Adrenal gland (tissue), 12 donors: ENCODE data around the gene ARHGEF4. TPM values are rescaled to one million over a fixed set of nuclear protein-coding genes. Genes with fewer than 3 reads are reported as not detected.

ENCODE experiments used
- DNase-seq, 7 donors: peaks; one replicate each; pipeline ENCODE4 v3.0.0-alpha.2; 2019 to 2020
- H3K27ac ChIP-seq, 5 donors: fragments of 200-600 bp; sonication (generic) in 4 of 5; 1 replicate in 3 of 5; 2 replicates in 2 of 5; pipeline versions ENCODE4 v1.5.1 to v1.8.0; 2016 to 2020; ENCODE audit warnings: mild to moderate bottlenecking in 1 of 5
- H3K27me3 ChIP-seq: fragments of 200-600 bp; 2 replicates; pipeline ENCODE4 v1.8.0; 2021
- H3K36me3 ChIP-seq, 2 donors: fragments of 200-600 bp; replicated peaks in 1 of 2; 1 replicate in 1 of 2; 2 replicates in 1 of 2; pipeline versions ENCODE4 v1.5.1 to v1.8.0; 2018 to 2022
- H3K4me1 ChIP-seq, 2 donors: fragments of 200-600 bp; replicated peaks in 1 of 2; 1 replicate in 1 of 2; 2 replicates in 1 of 2; pipeline versions ENCODE4 v1.5.1 to v1.8.0; 2018 to 2021
- H3K4me3 ChIP-seq, 4 donors: fragments of 200-600 bp; sonication (generic) in 3 of 4; one replicate each; pipeline ENCODE4 v1.5.1; 2016 to 2018
- H3K9me3 ChIP-seq, 3 donors: fragments of 200-600 bp; sonication (generic) in 1 of 3; replicated peaks in 1 of 3; 1 replicate in 2 of 3; 2 replicates in 1 of 3; pipeline versions ENCODE4 v1.5.1 to v1.8.0; 2016 to 2021
- CTCF ChIP-seq, 6 experiments: fragments of 450-650 bp in 4 of 6; fragments of 200-600 bp in 2 of 6; sonication (generic) in 1 of 6; IDR thresholded peaks; 1 replicate in 5 of 6; 2 replicates in 1 of 6; pipeline versions ENCODE4 v1.5.1 to v1.8.0; 2016 to 2021; ENCODE audit warnings: antibody characterized with exemption in 6 of 6, mild to moderate bottlenecking in 2 of 6, moderate library complexity in 1 of 6
- POLR2A ChIP-seq, 2 donors: fragments of 450-650 bp; IDR thresholded peaks; one replicate each; pipeline ENCODE4 v1.6.1; 2017; ENCODE audit warnings: antibody characterized with exemption in 2 of 2, mild to moderate bottlenecking in 2 of 2, moderate library complexity in 1 of 2
- WGBS, 4 donors: extraction: QIAGEN DNeasy Blood & Tissue Kit in 2 of 4; methylation state at CpG; one replicate each; pipeline versions ENCODE4 v1.1.5 to v1.1.7; 2013 to 2017; 5-methylcytosine and 5-hydroxymethylcytosine counted together
- intact Hi-C, 2 donors: fragments of 100-400 bp; cut with DNase I; formaldehyde crosslinking; loops; one replicate each; pipeline versions ENCODE4 v1.14.1 to v1.15.0; 2022 to 2023
- polyA plus RNA-seq, 3 donors: library from polyadenylated mRNA; stranded (reverse); fragments of 200-250 nt in 2 of 3; fragments of 350-450 nt in 1 of 3; fragmentation: Illumina TruSeq in 1 of 3; extraction: RNeasy Lipid Tissue Mini Kit (QIAGEN cat#74804) in 1 of 3; gene quantifications; one replicate each; pipeline ENCODE4 v1.2.3, GENCODE V29; 2013 to 2014
- total RNA-seq, 9 donors: library from RNA; depleted of rRNA in 4 of 9; stranded (reverse); fragments of >200 nt in 4 of 9; fragments of 120-200 nt in 1 of 9; fragmentation: NEBNext Ultra II Directional in 1 of 9; extraction: Animal tissue kit (Norgen Biotek cat#: 25700) in 1 of 9; gene quantifications; one replicate each; pipeline versions ENCODE4 v1.1.0 to v1.2.4, GENCODE V29; 2013 to 2023
- donor health status: healthy with polysubstance abuse.
- donor health status: Bipolar disorder and iron deficiency.
- donor health status: DM: yes; HTN: yes; CAD: no.
- donor health status: DM: no; HTN: no; CAD: no.
- donor health status: DM: no; HTN: no; CAD: no.
- donor health status: DM: yes; HTN: yes; CAD: no.

The ARHGEF4 gene
- total and polyA plus RNA-seq, 12 donors: 0.97 to 40.4 (median 5.1) TPM

DNA sequence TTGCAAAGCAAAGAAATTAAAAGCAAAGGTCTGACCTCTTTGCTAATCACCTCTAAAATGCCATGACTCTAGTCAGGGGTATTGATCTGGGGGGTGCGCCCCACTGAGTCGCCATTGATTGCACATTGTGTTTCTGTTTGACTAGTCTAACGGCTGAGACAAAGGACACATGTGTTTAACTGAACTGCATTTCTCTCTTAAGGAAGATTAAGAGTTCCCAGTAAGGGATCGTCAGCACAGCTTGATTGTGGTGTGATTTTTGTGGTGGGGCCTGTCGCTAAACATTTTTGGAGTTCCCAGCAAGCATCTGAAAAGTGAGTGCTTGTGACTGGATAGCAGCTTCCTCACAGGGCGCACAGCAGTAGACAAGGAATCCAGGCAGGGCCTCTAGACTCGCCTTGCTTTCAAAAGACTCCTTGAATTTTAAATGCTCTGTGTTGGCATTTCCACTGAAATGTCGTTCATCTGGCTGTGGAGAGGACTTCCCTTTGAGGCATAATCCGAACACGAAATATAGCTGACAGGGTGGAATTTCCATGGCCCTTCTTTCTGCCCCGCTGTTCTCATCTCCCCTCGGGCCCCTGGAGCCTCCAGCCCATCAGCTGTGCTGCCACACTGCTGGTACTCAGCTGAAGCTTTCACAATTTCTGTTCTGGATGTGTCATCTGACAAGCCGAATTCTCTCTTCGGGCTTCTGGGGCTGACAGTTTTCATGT, 130.2 kb downstream of the ARHGEF4 start:
- TF ChIP-seq CTCF (IDR thresholded peaks at IDR 0.05) (no peak), POLR2A (IDR thresholded peaks at IDR 0.05) (no peak)
- intact Hi-C loops: no loop called here
- WGBS, 4 donors: 79 to 82% (median 80%) methylated on average over 12 to 14 of the region's 14 CpGs
- Histone ChIP-seq H3K4me3 (no peak overlapping the region), H3K36me3 (no peaks in the 10 kb centered on the region), H3K27me3 (peaks cover 7% of the 10 kb centered on the region), H3K4me1 (peaks cover 0 to 5% of the 10 kb centered on the region in 2 donors), H3K9me3 (no peaks in the 10 kb centered on the region), H3K27ac (no peak overlapping the region)
- no peak for DNase-seq

- DNase-seq: no peak
- Histone ChIP-seq H3K9me3 (no peaks in the 10 kb centered on the region), H3K27ac (no peak overlapping the region), H3K4me1 (no peaks in the 10 kb centered on the region), H3K27me3 (no peaks in the 10 kb centered on the region), H3K4me3 (no peak overlapping the region), H3K36me3 (no peaks in the 10 kb centered on the region)
- intact Hi-C loops: no loop called here
- no peak for TF ChIP-seq POLR2A (IDR thresholded peaks at IDR 0.05)
- no peak for TF ChIP-seq CTCF (IDR thresholded peaks at IDR 0.05)
- 84 to 93% (median 89%) methylated on average over 1 of the region's 1 CpG for WGBS, 4 donors
Measured at GRCh38 chr2:130972410-130972809, 135.7 kb downstream of the ARHGEF4 start.

- no peaks in the 10 kb centered on the region for H3K27me3 ChIP-seq
- H3K9me3 ChIP-seq: no peaks in the 10 kb centered on the region
- H3K4me1 ChIP-seq: no peaks in the 10 kb centered on the region
- no peak overlapping the region for H3K4me3 ChIP-seq
- TF ChIP-seq POLR2A (IDR thresholded peaks at IDR 0.05) (no peak), CTCF (IDR thresholded peaks at IDR 0.05) (no peak)
- 73 to 82% (median 78%) methylated on average over 11 of the region's 11 CpGs for WGBS, 4 donors
- no peaks in the 10 kb centered on the region for H3K36me3 ChIP-seq
- no peak for DNase-seq
- intact Hi-C loops: no loop called here
- H3K27ac ChIP-seq: no peak overlapping the region
Measured at GRCh38 chr2:130975729-130976128, 139.0 kb downstream of the ARHGEF4 start.

- 86 to 95% (median 90%) methylated on average over 10 of the region's 10 CpGs for WGBS, 4 donors
- Histone ChIP-seq H3K27me3 (no peaks in the 10 kb centered on the region), H3K4me1 (no peaks in the 10 kb centered on the region), H3K27ac (no peak overlapping the region), H3K36me3 (no peaks in the 10 kb centered on the region), H3K9me3 (no peaks in the 10 kb centered on the region), H3K4me3 (no peak overlapping the region)
- intact Hi-C loops: no loop called here
- no peak for TF ChIP-seq POLR2A (IDR thresholded peaks at IDR 0.05)
- no peak for TF ChIP-seq CTCF (IDR thresholded peaks at IDR 0.05)
- no peak for DNase-seq
Measured at GRCh38 chr2:130976591-130977237, 140.0 kb downstream of the ARHGEF4 start.
